ENCODE data around the gene THADA.

The THADA gene

DNA sequence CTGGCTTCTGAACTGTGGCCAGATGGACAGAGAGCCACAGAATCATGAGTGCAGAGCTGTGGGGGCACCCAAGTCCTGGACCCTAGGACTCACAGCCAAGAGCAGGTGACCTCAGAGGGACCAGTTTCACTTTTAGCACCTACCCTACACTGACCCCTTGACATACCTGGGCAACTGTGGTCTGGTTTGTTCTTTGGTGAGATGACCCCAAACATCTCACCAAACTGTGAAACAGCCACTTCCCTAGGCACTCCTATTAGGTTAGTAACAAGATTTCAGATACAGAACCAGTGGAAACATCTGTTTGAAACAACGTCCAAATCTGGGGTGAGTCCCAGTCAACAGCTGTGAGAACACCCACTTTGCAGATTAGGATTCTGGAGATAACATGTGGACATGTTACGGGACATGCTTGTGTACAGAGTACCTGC is 367.5 kb downstream of the THADA start:
- DNase-seq, result no peak

DNA sequence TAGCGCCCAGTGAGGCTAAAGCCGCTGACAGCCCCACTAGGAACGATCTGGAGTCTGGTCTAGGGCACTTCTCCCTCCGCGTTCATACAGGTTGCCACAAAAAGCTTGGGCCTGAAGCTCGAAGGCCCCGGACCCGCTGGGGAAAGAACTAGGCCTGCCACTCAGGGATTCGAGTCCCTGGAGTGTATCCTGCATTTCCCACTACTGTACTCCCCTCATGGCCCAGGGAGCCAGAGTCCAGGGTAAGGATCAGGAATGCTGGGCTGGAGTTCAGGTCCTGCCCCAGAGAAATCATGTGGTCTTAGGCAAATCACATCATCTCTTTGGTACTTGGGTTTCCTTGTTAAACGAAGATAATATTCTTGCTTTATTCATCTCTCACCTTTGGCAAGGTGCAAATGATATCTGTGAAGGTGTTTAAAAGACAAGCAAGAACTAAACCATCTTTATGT is 368.0 kb downstream of the THADA start:
- DNase-seq, result no peak

DNA sequence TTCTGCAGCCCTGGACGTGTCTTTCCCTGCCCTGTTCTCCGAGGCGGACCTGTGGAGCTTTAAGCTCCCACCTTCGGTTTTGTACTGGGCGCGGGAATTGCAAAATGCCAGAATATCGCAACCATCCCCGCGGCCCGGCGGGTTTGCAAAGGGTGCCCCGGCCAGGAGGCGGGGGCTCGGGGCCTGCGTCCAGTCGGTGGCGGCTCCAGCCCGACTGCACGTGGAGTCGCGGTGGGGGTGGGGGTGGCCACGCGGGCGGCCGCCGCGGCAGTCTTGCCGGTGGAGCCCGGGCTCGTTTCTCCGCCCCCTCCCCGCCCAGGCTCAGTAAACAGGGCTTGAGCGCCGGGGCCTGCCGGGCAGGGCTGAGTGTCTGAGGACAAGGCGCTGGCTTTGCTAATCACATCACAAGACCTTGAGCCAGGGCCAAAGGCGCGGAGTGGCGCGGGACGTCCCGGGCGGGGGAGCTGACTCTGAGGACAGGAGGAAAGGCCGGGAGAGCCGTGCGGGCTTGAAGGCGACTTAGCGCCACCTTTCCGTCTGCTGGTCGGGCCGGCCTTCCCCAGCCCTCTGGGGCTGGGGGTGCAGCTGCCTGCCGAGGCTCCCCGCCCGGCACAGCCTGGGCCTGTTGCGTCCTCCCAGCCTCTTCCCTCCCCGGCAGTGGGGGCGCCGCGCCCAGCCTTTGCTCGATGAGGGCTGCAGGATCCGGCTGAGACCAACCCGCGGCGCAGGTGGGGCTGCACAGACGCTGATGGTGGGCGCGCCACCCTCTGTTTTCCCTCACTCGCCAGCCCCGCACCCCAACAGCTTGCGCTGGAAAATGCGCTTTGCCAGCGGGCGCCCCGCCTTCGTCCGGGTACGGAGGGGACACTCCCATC is 368.6 kb downstream of the THADA start:
- DNase-seq, result no peak

DNA sequence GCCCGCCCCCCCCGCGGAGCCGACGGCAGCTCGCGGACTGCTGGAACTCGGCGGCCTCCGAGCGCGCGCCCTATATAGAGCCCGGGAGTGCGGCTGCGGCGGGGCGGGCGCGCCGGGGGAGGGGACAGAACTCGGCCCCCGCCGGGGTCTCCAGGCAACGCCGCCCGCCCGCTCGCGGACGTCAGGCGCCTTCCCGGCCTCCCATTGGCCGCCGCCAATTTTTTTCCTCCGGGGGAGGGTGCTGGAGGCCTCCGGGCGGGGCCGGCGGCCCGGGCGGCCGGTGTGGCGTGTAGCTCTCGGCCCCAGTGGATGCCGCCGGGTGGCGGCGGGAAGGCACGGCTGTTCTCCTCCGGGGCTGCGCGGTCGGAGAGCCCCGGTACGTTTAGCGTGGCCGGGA is 369.3 kb downstream of the THADA start, which contains the start of gene ZFP36L2:
ZFP36L2 (minus strand) TSS at position 49 of the 397 bp plus-strand sequence. CDS start 291 bp downstream, outside the sequence.
- peak; percentile 82 for DNase-seq

DNA sequence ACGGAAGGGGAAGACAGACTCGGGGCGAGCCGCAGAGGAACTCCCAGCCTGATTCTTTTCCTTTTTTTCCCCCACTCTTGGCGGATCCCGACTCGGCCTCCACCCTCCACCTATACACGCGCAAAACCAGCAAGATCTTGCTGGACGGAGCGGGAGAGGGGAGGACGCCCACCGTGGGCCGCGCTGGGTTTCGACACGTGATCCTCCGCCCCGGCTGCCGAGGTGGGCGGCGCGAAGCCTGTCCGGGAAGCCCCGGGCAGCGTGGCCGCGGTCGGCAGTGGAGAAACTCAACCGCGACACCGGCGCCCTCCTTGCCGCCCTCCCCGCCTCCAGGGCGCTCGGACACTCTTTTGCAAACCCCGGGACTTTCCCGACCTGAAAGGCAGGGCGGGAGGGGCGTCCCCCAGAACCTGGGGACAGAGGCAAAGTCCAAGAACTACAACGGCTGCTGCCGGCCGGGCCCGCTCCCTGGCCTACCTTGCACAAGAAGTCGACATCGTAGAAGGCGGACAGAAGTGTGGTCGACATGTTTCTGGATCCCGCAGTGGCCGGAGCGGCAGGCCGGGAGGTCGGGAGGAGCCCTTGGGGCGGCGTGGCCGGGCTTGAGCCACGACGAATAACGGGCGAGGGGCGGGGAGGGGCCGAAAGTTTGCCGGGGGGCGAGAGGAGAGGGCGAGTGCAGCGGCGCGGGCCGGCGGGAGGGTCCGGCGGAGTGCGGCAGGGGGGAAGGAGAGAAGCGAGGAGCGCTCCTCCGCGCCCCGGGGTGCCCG is 369.9 kb downstream of the THADA start:
- peak; percentile 43 for DNase-seq

DNA sequence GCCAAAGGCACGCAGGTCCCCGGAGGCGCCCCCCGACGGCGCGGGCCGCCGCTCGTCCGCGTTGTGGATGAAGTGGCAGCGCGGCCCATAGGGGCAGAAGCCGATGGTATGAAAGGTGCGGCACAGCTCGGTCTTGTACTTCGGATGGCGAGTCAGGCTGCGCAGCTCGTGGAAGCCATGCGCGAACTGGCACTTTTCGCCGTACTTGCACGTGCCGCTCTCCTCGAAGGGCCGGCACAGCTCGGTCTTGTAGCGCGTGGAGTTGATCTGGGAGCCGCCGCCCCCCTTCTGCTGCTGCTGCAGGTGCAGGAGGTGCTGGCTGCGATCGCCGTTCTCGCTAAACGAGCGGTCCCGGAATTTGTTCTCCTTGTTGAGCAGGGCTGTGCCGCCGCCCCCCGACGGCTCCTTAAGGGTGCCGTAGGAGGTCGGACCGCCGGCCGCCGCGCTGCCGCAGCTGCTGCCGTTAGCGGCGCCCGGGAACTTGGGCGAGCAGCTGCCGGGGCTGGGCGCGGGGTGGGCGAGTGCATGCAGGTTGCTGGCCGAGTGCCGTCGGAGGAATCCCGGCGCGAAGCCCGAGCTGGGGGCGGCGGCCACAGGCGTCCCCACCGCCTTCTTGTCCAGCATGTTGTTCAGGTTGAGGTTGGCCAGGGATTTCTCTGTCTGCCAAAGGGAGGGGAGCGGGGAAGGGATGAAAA is 370.6 kb downstream of the THADA start:
- DNase-seq, result peak; percentile 16

DNA sequence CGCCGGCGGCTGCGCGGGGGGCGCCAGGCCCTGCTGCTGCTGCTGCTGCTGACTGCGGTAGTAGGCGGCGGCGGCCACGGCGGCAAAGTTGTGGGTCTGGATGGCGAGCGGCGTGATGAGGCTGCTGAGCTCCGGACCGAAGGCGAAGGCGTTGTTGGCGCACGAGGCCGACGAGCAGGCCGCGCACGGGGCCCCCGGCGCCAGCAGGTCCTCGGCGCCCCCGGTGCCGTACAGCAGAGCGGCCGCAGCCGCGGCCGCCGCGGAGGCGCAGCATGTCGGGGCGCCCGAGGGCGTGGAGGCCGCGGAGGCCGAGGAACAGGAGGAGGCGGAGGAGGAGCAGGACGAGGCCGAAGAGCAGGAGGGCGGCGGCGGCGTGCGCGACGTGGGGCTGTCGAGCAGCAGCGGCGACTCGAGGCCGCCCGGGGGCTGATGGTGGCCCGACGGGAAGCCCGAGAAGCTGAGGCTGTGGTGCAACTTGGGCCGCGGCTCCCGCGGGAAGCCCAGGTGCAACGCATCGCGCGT is 371.2 kb downstream of the THADA start:
- no peak for DNase-seq

DNA sequence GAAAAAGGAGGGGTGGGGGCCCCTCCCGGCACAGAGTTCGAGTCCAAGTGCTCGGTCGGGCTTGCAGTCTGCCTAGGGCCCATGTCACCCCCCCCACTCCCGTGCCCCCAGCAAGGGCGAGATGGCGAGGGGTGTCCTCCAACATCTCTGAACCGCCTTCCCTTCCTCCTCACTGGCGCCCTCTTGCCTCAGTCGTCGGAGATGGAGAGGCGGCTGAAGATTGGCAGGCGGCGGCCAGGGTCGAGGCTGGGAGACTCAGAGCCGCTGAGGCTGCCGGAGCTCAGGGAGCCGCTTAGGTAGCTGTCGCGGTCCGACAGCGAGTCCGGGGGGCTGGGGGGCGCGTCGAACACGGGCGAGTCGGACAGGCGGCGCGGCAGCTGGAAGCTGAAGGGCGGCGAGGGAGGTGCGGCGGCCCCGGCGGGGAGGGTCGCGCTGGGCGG is 371.7 kb downstream of the THADA start:
- peak; percentile 16 for DNase-seq

DNA sequence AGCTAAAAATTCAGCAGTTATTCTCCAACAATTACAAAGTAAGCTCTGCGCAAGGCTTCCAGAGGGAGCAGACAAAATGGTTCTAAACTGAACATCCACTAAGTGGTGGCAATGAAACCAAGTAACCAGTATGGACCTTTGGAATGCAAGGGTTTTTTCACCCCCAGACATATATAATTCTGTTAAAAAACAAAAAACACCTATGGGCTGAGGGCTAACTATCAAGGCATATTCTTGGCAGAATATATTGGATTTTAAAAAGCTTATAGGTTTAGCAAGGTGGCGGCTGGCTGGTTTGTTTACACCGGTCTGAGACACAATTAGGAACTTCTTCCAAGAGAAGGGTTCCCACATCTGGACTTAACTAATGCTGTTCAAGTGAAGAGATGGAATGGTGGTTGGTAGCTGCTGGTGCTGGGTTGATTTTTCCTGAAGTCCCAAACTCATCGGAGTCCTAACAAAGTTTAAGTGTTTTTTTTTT is 372.3 kb downstream of the THADA start:
- no peak for DNase-seq

DNA sequence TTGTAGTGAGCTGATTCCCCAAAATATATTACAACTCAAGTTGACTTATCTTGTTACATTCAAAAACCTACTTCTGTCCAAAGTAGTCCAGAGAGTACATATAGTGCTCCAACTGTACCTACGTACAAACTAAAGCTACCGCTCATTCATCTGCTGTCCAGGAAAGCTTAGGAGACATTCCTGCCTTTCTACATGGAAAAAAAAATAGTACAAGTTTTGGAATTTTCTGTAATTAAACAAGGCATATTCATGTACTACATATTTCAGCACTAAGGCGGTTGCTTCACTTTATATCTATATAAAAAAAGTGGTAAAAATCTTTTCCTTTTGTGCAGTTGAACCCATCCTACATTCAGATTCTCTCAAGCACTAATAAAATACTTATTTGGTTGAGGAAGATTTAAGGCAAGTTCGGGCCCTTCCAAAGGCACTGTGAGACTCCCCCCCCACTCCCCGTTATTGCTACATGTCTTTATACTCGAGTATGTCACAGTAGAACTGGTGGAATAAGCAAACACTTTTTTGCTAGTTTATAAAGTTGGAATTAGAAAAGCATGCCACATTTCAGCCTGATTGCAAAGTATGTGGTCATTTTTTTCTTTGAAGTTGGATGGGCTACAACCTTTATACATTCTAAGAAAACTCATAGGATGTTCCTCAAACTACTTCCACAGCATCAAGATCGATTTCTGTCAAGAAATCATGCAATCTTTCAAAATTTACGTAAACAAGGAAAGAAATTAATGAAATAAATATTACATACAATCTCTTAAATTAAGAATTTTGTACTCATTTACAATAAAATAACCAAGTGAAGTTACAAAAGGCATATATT is 373.1 kb downstream of the THADA start:
- DNase-seq, result peak; percentile 31

DNA sequence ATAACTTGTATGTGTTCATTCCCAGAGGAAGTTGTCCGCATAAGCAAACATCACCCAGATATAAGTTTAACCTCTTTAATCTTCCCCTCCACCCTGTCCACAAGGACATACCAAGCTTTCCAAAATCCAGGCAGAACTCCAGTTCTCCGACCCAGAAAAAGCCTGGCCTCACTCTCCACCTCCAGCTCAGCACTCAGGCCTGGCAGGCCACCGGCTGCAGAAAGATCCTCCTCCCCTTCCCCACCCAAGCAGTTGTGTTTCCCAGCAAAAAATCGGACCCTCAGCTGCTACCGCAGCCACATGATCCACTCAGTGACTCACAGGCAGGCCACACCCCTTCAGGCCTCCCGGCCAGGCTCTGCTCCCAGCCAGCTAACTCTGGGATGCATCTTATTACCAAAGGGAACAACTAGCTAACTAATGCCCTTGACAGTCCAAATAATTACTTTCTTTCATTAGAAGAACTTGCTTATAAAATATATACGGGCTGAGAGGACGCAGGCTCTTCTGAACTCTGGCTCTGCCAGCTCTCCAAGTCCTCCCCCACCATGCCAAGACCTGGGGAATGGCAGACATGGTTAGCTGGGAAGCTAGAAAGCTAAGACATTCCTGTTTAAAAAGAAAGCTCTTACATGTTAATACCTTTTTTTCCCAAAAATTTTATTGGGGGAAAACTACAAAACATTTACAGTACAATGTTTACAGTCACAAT is 373.9 kb downstream of the THADA start:
- DNase-seq, result peak; percentile 84

DNA sequence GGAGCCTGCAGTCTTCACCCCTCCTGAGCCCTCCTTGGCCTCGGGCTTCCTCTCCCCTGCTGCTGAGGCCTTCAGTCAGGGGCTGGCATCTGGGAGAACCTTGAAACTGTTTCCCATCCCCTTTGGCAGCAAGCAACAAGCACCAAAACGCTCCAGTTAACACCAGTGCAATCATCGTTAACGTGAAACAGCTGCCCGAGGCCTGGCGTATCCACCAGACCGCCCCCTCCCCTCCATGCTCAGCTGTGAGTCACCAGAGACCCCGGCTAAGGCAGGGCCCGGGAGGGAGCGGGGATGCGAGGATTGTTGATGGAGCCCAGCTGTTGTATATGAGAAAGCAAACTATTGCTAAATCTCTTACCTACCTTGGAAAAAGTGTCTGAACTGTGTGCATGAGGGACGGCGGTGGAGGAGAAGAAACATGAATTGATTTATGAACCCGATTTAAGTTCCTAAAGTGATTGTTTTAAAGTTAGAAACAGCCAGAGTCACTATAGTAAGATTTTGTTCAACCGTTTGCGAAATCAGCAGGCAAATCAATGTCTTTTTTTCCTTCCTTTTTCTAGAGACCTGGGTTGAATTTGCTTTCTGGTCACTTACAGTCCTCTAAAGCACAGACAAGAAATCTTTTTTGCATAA is 374.6 kb downstream of the THADA start:
- peak; percentile 70 for DNase-seq

DNA sequence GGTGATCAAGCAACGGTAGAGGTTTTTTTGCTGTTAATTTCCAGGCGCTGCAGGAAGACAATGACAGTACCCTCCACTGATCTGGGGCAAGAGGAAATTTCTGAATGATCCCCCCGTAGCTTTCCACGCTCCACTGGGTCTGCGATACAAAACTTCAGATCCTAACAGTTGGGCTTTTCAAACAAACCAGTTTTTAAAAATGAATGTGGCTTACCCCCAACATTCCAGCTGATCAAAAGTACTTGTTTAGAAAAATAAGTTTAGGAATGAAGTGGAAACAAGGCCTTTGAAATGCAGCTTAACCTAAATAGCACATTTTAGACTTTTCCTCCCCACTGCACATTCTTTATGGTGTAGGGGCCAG is 375.1 kb downstream of the THADA start:
- DNase-seq, result no peak

DNA sequence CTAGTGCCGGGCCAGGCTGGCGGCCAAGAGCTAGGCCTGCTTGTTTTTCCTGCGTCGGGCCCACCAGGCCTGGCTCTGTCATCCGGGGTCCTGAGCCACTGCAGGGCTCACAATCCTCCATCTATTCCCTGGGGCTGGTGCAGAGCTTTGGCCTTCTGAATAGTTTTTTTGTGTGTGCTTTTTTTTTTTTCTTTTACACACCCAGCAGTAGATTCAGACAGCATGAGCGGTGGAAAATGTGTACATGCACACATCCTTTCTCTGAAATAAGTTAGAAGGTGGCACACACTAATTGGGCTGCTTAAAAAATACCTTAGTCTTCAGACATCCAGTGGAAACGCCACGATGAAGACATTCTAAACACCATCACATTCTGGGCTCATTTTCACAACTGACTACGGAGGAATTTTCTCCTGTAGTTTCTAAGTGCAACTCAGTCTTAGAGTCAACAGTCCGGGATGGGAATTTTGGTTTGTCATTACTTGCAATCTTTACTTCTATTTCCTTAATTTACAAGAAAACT is 375.5 kb downstream of the THADA start:
- DNase-seq, result no peak

DNA sequence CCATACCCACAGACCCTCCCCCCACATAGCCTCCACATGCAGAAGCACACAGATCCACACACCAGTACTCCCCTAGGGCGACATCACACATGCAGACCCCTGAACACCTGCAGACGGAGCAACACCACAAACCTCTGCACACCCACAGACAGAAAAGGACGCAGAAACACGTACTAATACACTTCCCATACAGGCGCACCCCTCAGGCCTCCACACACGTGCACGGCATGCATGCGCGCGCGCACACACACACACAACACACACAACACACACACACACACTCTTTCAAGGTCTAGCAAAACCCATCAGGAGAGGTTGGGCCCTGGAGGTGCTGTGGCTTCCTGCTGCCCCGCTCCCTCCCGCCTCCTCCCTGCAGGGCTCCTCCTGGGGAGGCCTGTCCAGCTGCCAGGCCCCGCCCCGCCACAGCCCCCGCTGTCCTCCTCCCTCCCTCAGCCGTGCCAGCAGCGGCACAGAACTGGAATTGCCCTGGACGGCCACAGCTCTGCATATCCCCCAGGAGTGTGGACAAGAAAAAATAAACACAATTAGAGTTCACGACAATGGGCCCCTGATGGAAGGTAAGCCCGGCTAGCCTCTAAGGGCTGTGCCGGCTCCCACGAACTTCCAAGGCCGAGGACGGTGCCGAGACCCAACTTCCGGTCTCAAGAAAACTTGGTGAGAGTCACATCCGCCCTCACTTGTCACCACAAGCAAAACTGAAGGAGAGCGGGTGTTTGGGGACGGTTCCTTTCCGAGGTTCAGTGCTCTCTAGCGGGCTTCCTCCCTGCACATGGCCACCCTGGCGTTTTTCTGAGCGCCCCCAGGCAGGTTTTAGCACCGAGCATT is 376.2 kb downstream of the THADA start:
- DNase-seq, result peak; percentile 92

DNA sequence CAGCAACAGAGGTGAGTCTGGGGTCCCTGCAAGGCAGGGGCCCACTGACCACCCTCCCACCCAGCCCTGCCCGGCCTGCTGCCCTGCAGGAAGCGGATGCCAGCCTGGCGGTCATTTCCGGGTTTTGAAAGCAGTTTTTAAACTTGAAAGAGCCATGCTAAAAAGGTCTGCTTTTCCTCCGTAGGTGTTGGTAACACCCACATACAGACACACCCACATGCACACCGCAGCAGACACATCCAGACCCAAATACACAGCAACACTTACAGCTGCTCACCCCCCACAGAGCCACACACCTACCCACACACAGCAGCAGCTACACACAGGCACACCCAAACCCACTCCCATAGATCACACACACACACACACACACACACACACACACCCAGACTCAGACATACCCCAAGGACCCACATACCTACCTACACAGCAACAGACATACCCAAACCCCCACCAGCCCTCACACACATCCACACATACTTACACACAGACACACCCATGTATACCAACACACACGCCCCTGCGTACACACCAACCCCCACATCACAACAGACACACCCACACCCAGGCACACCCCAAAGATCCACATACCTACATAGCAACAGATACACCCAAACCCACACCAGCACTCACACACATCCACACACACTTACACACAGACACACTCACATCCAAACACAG is 377.0 kb downstream of the THADA start:
- no peak for DNase-seq

DNA sequence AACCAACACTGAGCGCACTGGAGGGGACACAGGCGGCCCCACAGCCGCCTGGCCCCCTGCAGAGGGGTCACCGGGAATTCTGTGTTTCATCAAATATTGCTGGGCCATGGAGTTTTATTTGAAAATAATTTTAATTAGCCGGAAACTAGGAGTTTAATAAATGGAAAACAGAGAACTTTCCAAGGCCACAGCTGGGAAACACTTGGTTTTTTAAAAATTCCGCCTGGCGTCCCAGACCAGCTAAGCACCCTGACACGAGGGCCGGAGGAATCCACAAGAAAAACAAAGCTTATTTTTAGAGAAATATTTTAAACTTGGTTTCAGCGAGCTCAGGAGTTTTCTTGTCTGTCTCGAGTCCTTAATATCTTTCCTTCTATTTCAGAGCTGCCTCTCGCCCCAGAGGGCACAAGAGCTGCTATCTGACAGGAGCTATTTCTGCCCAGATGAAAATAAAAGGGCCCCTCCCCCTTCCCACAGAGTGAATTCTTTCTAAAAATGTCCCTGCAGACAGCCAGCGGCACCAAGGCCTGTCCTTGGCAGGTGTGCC is 377.6 kb downstream of the THADA start:
- DNase-seq, result no peak

All from kidney glomerular epithelial cell (primary cell).